GM23248 (cell line): ENCODE results near the gene WDR11. TPM values are rescaled to one million over a fixed set of nuclear protein-coding genes. Genes with fewer than 3 reads are reported as not detected.

ENCODE experiments used
- DNase-seq: peaks from one replicate; pipeline ENCODE4 v3.0.0-alpha.2; 2015
- H2AFZ ChIP-seq: fragments of 200-600 bp; sonication (generic); 2 replicates; pipeline ENCODE4 v1.6.1; 2016; ENCODE audit warnings: antibody characterized with exemption
- H3F3A ChIP-seq: fragments of 200-600 bp; sonication (generic); 2 replicates; pipeline ENCODE4 v1.6.1; 2016; ENCODE audit warnings: mild to moderate bottlenecking, antibody characterized with exemption, mixed run types; ENCODE audit not compliant: insufficient read depth
- H3K27ac ChIP-seq: fragments of 200-600 bp; sonication (generic); 2 replicates; pipeline ENCODE4 v1.5.1; 2016; ENCODE audit warnings: mild to moderate bottlenecking
- H3K27me3 ChIP-seq: fragments of 200-600 bp; sonication (generic); replicated peaks from 2 replicates; pipeline ENCODE4 v1.6.1; 2016; ENCODE audit warnings: mild to moderate bottlenecking; ENCODE audit not compliant: insufficient read depth
- H3K36me3 ChIP-seq: fragments of 200-600 bp; sonication (generic); 2 replicates; pipeline ENCODE4 v1.6.1; 2016; ENCODE audit warnings: low read depth, mild to moderate bottlenecking
- H3K4me1 ChIP-seq: fragments of 200-600 bp; sonication (generic); 2 replicates; pipeline ENCODE4 v1.6.1; 2016; ENCODE audit warnings: mild to moderate bottlenecking; ENCODE audit not compliant: insufficient read depth
- H3K4me2 ChIP-seq: fragments of 200-600 bp; sonication (generic); one replicate; pipeline ENCODE4 v1.6.1; 2016; ENCODE audit warnings: mild to moderate bottlenecking; ENCODE audit not compliant: unreplicated experiment
- H3K4me3 ChIP-seq: fragments of 200-600 bp; sonication (generic); 2 replicates; pipeline ENCODE4 v1.5.1; 2016; ENCODE audit warnings: mild to moderate bottlenecking
- H3K79me2 ChIP-seq: fragments of 200-600 bp; sonication (generic); 2 replicates; pipeline ENCODE4 v1.6.1; 2016; ENCODE audit warnings: mild to moderate bottlenecking; ENCODE audit not compliant: insufficient read depth
- H3K9ac ChIP-seq: fragments of 200-600 bp; sonication (generic); 2 replicates; pipeline ENCODE4 v1.6.1; 2016; ENCODE audit warnings: mild to moderate bottlenecking
- H3K9me2 ChIP-seq: fragments of 200-600 bp; sonication (generic); 2 replicates; pipeline ENCODE4 v1.6.1; 2016; ENCODE audit warnings: mixed run types, mild to moderate bottlenecking, moderate library complexity; ENCODE audit not compliant: insufficient read depth
- H3K9me3 ChIP-seq: fragments of 200-600 bp; sonication (generic); one replicate; pipeline ENCODE4 v1.6.1; 2017; ENCODE audit warnings: low read depth
- H4K20me1 ChIP-seq: fragments of 200-600 bp; sonication (generic); 2 replicates; pipeline ENCODE4 v1.6.0; 2016; ENCODE audit not compliant: insufficient read depth
- EZH2 ChIP-seq: fragments of 200-600 bp; sonication (generic); IDR thresholded peaks from 2 replicates; pipeline ENCODE4 v1.6.1; 2018; ENCODE audit warnings: antibody characterized with exemption, mild to moderate bottlenecking; ENCODE audit not compliant: insufficient read depth, poor library complexity, severe bottlenecking
- EZH2phosphoT487 ChIP-seq: fragments of 200-600 bp; sonication (generic); IDR thresholded peaks from 2 replicates; pipeline ENCODE4 v1.6.1; 2018; ENCODE audit warnings: antibody characterized with exemption, moderate library complexity, mild to moderate bottlenecking, low read depth; ENCODE audit not compliant: insufficient read depth
- WGBS, 2 experiments: methylation state at CpG; one replicate each; pipeline ENCODE4 v1.1.6; 2015 to 2017; ENCODE audit warnings: low lambda C conversion rate in 2 of 2, low coverage in 1 of 2; ENCODE audit errors: missing lambda C conversion rate in 2 of 2; 5-methylcytosine and 5-hydroxymethylcytosine counted together
- in situ Hi-C: fragments of 300-500 bp; cut with MboI; formaldehyde crosslinking; loops from 2 replicates; pipeline ENCODE4 v1.15.0; 2020
- polyA plus RNA-seq: library from polyadenylated mRNA; unstranded; fragments of >200 nt; fragmentation: Nextera tagmentation; extraction: Ambion mirVana; gene quantifications from 2 replicates; pipeline ENCODE4 v1.2.1, GENCODE V29; 2016
- total RNA-seq: library from RNA; depleted of rRNA; stranded (reverse); fragments of >200 nt; shearing (Covaris generic); gene quantifications from 2 replicates; pipeline ENCODE4 v1.2.3, GENCODE V29; 2014

WDR11 gene
- total and polyA plus RNA-seq, 2 experiments from 2014 or later = 27.0 to 61.8 TPM

- no peak for TF ChIP-seq EZH2
- no peak for TF ChIP-seq EZH2phosphoT487
- Histone ChIP-seq H3F3A (no peaks in the 10 kb centered on the region), H3K27ac (no peak overlapping the region), H3K4me3 (no peak overlapping the region), H3K4me2 (no peak overlapping the region), H3K79me2 (no peaks in the 10 kb centered on the region), H3K27me3 (no peaks in the 10 kb centered on the region), H3K4me1 (no peaks in the 10 kb centered on the region), H3K9ac (no peak overlapping the region), H3K9me2 (no peaks in the 10 kb centered on the region), H3K36me3 (no peaks in the 10 kb centered on the region), H2AFZ (no peak overlapping the region), H4K20me1 (no peaks in the 10 kb centered on the region), H3K9me3 (no peaks in the 10 kb centered on the region)
- no peak for DNase-seq
- in situ Hi-C loops = no loop called here
- WGBS, 2 experiments = 36 to 43% methylated on average over 7 of the region's 7 CpGs
Measured at GRCh38 chr10:120805014-120805812, 45.9 kb upstream of the WDR11 start.

DNA sequence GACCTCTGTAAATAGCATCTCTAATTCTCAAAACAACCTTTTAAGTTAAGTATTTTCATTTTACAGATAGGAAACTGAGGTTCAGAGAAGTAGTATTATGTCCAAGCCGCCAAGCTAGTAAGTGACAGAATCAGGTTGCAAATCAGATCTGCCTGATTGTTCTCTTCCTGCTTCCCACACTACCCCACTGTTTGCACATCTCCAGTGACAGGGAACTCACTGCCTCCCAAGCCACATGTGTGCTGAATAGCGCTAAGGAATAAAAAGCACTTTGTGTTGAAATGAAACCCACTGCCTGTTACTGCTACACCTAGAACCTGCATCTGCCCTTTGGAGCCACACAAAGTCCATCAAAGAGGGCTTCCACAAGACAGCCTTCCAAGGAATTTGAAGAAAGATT lies 45.1 kb upstream of the WDR11 start:
- in situ Hi-C loops = no loop called here
- WGBS, 2 experiments = 47 to 59% methylated on average over 2 of the region's 2 CpGs
- TF ChIP-seq EZH2 (no peak), EZH2phosphoT487 (no peak)

DNA sequence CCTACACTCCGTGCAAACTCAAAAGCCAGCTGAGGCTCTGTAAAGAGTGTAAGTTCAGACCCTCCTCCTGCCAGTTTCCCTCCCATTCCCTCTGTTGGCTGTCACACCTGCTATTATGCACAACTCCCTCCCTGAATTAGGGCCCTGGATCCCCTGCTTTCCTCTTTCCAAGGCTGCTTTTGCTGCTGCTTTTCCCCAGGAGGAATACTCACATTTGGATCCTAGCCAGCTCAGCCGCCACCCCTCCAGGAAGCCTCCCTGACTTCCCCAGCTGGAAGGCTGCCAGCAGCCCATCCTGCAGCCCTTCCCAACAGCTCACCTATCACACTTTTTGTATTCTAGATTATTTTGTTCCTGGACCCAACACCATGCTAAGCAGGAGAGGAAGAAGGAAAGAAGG lies 40.9 kb upstream of the WDR11 start:
- H3K4me1 ChIP-seq = no peaks in the 10 kb centered on the region
- TF ChIP-seq EZH2 = no peak
- no peak for TF ChIP-seq EZH2phosphoT487

More for the DNA sequence above, 45.1 kb upstream of the WDR11 start:
- Histone ChIP-seq H4K20me1 (no peaks in the 10 kb centered on the region), H3K79me2 (no peaks in the 10 kb centered on the region), H3K27ac (no peak overlapping the region), H3F3A (no peaks in the 10 kb centered on the region), H3K9ac (no peak overlapping the region), H3K4me3 (no peak overlapping the region), H3K4me1 (no peaks in the 10 kb centered on the region), H3K4me2 (no peak overlapping the region), H3K36me3 (no peaks in the 10 kb centered on the region), H3K27me3 (no peaks in the 10 kb centered on the region), H3K9me2 (no peaks in the 10 kb centered on the region), H3K9me3 (no peaks in the 10 kb centered on the region), H2AFZ (no peak overlapping the region)
- no peak for DNase-seq

GRCh38 chr10:120813085-120813484 lies 38.1 kb upstream of the WDR11 start:
- Histone ChIP-seq H3K27ac (no peak overlapping the region), H3K9me2 (no peaks in the 10 kb centered on the region), H4K20me1 (no peaks in the 10 kb centered on the region), H2AFZ (no peak overlapping the region), H3K4me3 (no peak overlapping the region), H3K9ac (no peak overlapping the region), H3K9me3 (no peaks in the 10 kb centered on the region), H3K79me2 (no peaks in the 10 kb centered on the region), H3K27me3 (no peaks in the 10 kb centered on the region), H3K4me2 (no peak overlapping the region), H3K4me1 (no peaks in the 10 kb centered on the region), H3K36me3 (no peaks in the 10 kb centered on the region), H3F3A (no peaks in the 10 kb centered on the region)
- in situ Hi-C loops = no loop called here
- TF ChIP-seq EZH2phosphoT487 = no peak
- TF ChIP-seq EZH2 = no peak
- DNase-seq = no peak
- 28 to 30% methylated on average over 6 of the region's 6 CpGs for WGBS, 2 experiments

More for the DNA sequence above, 40.9 kb upstream of the WDR11 start:
- no peaks in the 10 kb centered on the region for H3K9me2 ChIP-seq
- H2AFZ ChIP-seq = no peak overlapping the region
- H3K27me3 ChIP-seq = no peaks in the 10 kb centered on the region
- H3K4me2 ChIP-seq = no peak overlapping the region
- no peaks in the 10 kb centered on the region for H3F3A ChIP-seq
- no peak overlapping the region for H3K4me3 ChIP-seq
- no peaks in the 10 kb centered on the region for H3K9me3 ChIP-seq
- H3K79me2 ChIP-seq = no peaks in the 10 kb centered on the region
- in situ Hi-C loops = no loop called here
- 0 to 8% methylated on average over 2 of the region's 2 CpGs for WGBS, 2 experiments
- no peaks in the 10 kb centered on the region for H4K20me1 ChIP-seq
- no peaks in the 10 kb centered on the region for H3K36me3 ChIP-seq
- H3K27ac ChIP-seq = no peak overlapping the region
- H3K9ac ChIP-seq = no peak overlapping the region
- DNase-seq = no peak
